Measurements from ENCODE around the gene SCD.

The SCD gene

DNA sequence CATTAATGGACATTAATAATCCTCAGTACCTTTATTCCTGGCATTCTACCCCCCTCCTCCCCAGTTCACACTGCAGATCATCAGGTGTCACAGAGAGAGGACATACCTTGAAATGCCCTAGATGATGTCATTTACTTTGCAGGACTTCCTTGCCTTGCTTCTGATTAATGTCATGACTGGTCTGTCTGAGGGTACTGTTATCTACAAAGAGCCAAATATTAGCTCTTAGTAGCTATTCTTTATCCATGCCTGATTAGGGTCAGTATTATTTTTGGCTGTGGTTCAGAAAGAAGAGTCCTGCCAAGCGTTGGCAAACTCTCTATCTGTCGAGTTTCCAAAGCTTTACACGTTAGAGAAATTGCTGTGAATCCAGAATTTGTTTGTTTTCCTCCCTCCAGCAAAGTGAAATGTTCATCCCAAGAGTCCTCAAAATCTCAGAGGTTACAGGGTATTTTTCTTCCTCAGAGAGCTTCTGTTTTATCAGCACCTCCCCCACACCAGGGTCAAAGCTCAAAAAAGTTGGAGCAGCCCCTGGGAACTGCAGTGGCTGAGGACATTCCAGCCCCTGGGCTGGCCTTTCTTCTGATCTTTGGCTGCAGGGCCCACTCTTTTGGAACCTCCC is 12.6 kb downstream of the SCD start:
- peaks cover 2% of the 10 kb centered on the region for H3K36me3 ChIP-seq (ENCODE audit: control insufficient read depth, insufficient read depth, low read length)

DNA sequence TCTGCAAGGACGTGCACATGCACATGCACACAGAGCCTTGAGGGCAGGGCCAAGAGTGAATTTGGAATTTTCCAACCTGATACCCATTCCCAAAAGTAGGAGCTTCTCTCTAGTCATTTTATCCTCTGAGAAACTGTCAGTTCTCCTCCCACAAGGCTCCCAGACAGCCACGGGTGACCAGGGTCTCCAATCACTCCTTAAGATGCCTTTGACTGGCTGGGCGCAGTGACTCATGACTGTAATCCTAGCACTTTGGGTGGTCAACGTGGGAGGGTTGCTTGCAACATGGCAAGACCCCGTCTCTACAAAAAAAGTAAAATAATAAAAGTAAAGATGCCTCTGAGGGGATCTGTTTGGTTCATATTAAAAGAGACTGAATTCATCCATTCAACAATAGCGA is 13.2 kb downstream of the SCD start:
- no peak overlapping the region for H3K4me3 ChIP-seq (ENCODE audit: insufficient read depth, low read depth, low read length, poor library complexity, severe bottlenecking)
- no peak overlapping the region for H3K27ac ChIP-seq (ENCODE audit: insufficient read depth, low read length, poor library complexity, severe bottlenecking)
- peaks cover 2% of the 10 kb centered on the region for H3K36me3 ChIP-seq (ENCODE audit: control insufficient read depth, insufficient read depth, low read length)
- H3K27me3 ChIP-seq (replicated peaks; ENCODE audit: control insufficient read depth, insufficient read depth, low read length, poor library complexity, severe bottlenecking), result no peaks in the 10 kb centered on the region
- H3K9me3 ChIP-seq (ENCODE audit: control insufficient read depth, low read length), result no peaks in the 10 kb centered on the region
- H3K4me1 ChIP-seq (ENCODE audit: control insufficient read depth, insufficient read depth, low read length, poor library complexity, severe bottlenecking), result no peaks in the 10 kb centered on the region
- DNase-seq, result no peak

More for the DNA sequence above, 12.6 kb downstream of the SCD start:
- Histone ChIP-seq H3K9me3 (ENCODE audit: control insufficient read depth, low read length) (no peaks in the 10 kb centered on the region), H3K4me3 (ENCODE audit: insufficient read depth, low read depth, low read length, poor library complexity, severe bottlenecking) (no peak overlapping the region), H3K27me3 (replicated peaks; ENCODE audit: control insufficient read depth, insufficient read depth, low read length, poor library complexity, severe bottlenecking) (no peaks in the 10 kb centered on the region), H3K27ac (ENCODE audit: insufficient read depth, low read length, poor library complexity, severe bottlenecking) (no peak overlapping the region), H3K4me1 (ENCODE audit: control insufficient read depth, insufficient read depth, low read length, poor library complexity, severe bottlenecking) (no peaks in the 10 kb centered on the region)
- no peak for DNase-seq

DNA sequence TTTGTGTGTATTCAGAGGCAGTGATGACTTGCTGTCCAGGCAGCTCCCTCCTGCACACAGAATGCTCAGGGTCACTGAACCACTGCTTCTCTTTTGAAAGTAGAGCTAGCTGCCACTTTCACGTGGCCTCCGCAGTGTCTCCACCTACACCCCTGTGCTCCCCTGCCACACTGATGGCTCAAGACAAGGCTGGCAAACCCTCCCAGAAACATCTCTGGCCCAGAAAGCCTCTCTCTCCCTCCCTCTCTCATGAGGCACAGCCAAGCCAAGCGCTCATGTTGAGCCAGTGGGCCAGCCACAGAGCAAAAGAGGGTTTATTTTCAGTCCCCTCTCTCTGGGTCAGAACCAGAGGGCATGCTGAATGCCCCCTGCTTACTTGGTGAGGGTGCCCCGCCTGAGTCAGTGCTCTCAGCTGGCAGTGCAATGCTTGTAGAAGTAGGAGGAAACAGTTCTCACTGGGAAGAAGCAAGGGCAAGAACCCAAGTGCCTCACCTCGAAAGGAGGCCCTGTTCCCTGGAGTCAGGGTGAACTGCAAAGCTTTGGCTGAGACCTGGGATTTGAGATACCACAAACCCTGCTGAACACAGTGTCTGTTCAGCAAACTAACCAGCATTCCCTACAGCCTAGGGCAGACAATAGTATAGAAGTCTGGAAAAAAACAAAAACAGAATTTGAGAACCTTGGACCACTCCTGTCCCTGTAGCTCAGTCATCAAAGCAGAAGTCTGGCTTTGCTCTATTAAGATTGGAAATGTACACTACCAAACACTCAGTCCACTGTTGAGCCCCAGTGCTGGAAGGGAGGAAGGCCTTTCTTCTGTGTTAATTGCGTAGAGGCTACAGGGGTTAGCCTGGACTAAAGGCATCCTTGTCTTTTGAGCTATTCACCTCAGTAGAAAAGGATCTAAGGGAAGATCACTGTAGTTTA is 15.8 kb downstream of the SCD start:
- Histone ChIP-seq H3K27ac (ENCODE audit: insufficient read depth, low read length, poor library complexity, severe bottlenecking) (no peak overlapping the region), H3K4me1 (ENCODE audit: control insufficient read depth, insufficient read depth, low read length, poor library complexity, severe bottlenecking) (no peaks in the 10 kb centered on the region), H3K4me3 (ENCODE audit: insufficient read depth, low read depth, low read length, poor library complexity, severe bottlenecking) (no peak overlapping the region), H3K36me3 (ENCODE audit: control insufficient read depth, insufficient read depth, low read length) (no peaks in the 10 kb centered on the region), H3K27me3 (replicated peaks; ENCODE audit: control insufficient read depth, insufficient read depth, low read length, poor library complexity, severe bottlenecking) (no peaks in the 10 kb centered on the region), H3K9me3 (ENCODE audit: control insufficient read depth, low read length) (no peaks in the 10 kb centered on the region)
- DNase-seq, result no peak

DNA sequence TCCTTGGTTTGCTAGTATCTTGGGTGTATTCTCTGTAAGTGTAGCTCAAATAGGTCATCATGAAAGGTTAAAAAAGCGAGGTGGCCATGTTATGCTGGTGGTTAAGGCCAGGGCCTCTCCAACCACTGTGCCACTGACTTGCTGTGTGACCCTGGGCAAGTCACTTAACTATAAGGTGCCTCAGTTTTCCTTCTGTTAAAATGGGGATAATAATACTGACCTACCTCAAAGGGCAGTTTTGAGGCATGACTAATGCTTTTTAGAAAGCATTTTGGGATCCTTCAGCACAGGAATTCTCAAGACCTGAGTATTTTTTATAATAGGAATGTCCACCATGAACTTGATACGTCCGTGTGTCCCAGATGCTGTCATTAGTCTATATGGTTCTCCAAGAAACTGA is 17.1 kb downstream of the SCD start:
- no peaks in the 10 kb centered on the region for H3K9me3 ChIP-seq (ENCODE audit: control insufficient read depth, low read length)
- no peak for DNase-seq
- H3K4me1 ChIP-seq (ENCODE audit: control insufficient read depth, insufficient read depth, low read length, poor library complexity, severe bottlenecking), result no peaks in the 10 kb centered on the region
- no peaks in the 10 kb centered on the region for H3K27me3 ChIP-seq (replicated peaks; ENCODE audit: control insufficient read depth, insufficient read depth, low read length, poor library complexity, severe bottlenecking)
- H3K36me3 ChIP-seq (ENCODE audit: control insufficient read depth, insufficient read depth, low read length), result no peaks in the 10 kb centered on the region
- H3K27ac ChIP-seq (ENCODE audit: insufficient read depth, low read length, poor library complexity, severe bottlenecking), result no peak overlapping the region
- H3K4me3 ChIP-seq (ENCODE audit: insufficient read depth, low read depth, low read length, poor library complexity, severe bottlenecking), result no peak overlapping the region

DNA sequence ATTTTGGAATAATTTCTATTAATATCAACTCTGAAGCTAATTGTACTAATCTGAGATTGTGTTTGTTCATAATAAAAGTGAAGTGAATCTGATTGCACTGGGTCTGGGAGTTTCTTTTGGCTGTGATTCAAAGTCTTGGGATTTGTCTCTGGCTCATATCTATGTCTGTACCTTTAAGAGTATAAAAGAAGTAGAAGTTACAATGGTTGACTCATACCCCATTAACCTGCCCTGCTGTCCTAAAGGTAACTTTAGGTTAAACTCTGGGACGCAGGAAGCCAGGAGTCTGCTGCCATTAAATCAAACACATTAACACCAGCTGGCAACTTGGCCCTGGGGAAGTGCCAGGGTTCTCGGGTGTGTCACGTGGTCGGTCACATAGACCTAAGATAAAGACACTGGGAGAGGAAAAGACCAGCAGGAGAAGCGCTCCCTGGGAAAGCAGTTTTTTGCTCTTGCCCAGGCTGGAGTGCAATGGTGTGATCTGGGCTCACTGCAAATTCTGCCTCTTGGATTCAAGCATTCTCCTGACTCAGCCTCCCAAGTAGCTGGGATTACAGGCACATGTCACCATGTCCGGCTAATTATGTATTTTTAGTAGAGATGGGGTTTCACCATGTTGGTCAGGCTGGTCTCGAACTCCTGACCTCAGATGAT is 17.8 kb downstream of the SCD start:
- DNase-seq, result no peak
- Histone ChIP-seq H3K4me1 (ENCODE audit: control insufficient read depth, insufficient read depth, low read length, poor library complexity, severe bottlenecking) (no peaks in the 10 kb centered on the region), H3K4me3 (ENCODE audit: insufficient read depth, low read depth, low read length, poor library complexity, severe bottlenecking) (no peak overlapping the region), H3K36me3 (ENCODE audit: control insufficient read depth, insufficient read depth, low read length) (no peaks in the 10 kb centered on the region), H3K27me3 (replicated peaks; ENCODE audit: control insufficient read depth, insufficient read depth, low read length, poor library complexity, severe bottlenecking) (no peaks in the 10 kb centered on the region), H3K9me3 (ENCODE audit: control insufficient read depth, low read length) (no peaks in the 10 kb centered on the region), H3K27ac (ENCODE audit: insufficient read depth, low read length, poor library complexity, severe bottlenecking) (no peak overlapping the region)

DNA sequence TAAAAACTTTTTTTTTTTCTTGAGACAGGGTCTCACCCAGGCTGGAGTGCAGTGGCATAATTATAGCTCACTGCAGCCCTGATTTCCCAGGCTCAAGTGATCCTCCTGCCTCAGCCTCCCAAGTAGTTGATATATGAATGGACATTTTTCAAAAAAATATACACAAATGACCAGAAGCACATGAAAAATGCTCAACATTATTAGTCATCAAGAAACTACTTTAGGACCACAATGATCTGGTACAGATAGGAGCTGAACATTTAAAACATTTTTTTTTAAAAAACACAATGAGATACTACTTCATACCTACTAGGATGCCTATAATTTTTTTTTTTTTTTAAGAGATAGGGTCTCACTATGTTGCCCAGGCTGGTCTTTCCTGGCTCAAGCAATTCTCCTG is 21.7 kb downstream of the SCD start:
- Histone ChIP-seq H3K4me1 (ENCODE audit: control insufficient read depth, insufficient read depth, low read length, poor library complexity, severe bottlenecking) (peaks cover 27% of the 10 kb centered on the region), H3K9me3 (ENCODE audit: control insufficient read depth, low read length) (no peaks in the 10 kb centered on the region), H3K4me3 (ENCODE audit: insufficient read depth, low read depth, low read length, poor library complexity, severe bottlenecking) (no peak overlapping the region), H3K36me3 (ENCODE audit: control insufficient read depth, insufficient read depth, low read length) (no peaks in the 10 kb centered on the region), H3K27ac (ENCODE audit: insufficient read depth, low read length, poor library complexity, severe bottlenecking) (no peak overlapping the region), H3K27me3 (replicated peaks; ENCODE audit: control insufficient read depth, insufficient read depth, low read length, poor library complexity, severe bottlenecking) (no peaks in the 10 kb centered on the region)
- no peak for DNase-seq

DNA sequence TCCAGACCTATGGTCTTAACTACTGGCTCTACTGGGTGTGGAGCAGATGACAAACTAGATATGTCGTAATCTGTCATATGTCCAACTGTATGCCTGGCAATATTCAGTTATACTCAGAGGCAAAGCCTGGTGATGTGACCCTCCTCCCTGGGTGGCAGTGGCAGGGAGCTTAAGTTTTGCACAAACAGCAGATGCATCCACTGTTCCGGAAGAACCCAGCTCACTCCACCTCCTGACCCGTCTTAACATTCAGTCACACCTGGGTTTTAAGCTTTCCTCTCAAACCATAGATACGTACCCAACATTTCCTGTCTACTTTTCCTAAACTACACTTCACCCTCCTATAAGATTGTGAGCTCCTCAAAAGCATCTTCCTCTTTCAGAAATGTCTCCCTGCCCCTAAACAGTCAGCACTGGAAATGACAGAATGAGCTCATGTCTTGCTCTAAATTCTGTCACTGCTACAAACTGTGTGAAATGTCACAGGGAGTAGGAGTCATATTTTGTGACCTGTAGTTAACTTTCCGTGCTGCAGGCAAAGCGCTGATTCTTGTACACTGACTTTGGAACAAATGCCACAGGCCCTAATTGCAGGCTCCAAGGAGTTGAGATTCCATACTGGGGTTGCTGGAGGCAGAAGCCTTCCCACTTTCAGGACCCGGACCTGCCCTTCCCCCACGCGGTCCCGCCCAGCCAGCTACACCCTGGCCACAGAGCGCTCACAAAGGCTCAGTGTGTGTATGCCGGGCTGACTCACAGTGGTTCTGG is 23.9 kb downstream of the SCD start:
- peaks cover 34% of the 10 kb centered on the region for H3K4me1 ChIP-seq (ENCODE audit: control insufficient read depth, insufficient read depth, low read length, poor library complexity, severe bottlenecking)
- H3K27me3 ChIP-seq (replicated peaks; ENCODE audit: control insufficient read depth, insufficient read depth, low read length, poor library complexity, severe bottlenecking), result no peaks in the 10 kb centered on the region
- H3K4me3 ChIP-seq (ENCODE audit: insufficient read depth, low read depth, low read length, poor library complexity, severe bottlenecking), result peak overlapping the region; percentile 5
- peak overlapping the region; percentile 53 for H3K27ac ChIP-seq (ENCODE audit: insufficient read depth, low read length, poor library complexity, severe bottlenecking)
- no peaks in the 10 kb centered on the region for H3K36me3 ChIP-seq (ENCODE audit: control insufficient read depth, insufficient read depth, low read length)
- no peaks in the 10 kb centered on the region for H3K9me3 ChIP-seq (ENCODE audit: control insufficient read depth, low read length)
- DNase-seq, result peak; percentile 12 to 26 (median 15)

DNA sequence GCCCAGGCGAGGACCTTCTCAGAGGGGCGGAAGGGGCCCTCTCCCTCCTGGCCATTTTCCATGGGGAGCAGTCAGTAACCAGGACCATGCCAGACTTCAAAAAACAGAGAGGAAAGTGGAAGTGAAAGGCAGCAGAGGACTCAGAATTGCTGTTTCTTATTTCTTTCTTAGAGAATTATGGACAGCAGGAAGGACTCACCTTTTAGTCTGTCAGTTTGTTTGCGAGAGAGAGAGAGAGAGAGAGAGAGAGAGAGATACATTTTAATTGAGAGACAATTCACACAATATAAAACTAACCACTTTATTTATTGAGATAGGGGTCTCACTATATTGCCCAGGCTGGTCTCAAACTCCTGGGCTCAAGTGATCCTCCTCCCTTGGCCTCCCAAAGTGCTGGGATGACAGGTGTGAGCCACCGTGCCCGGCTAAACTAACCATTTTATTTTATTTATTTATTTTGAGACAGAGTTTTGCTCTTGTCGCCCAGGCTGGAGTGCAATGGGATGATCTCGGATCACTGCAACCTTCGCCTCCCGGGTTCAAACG is 24.5 kb downstream of the SCD start:
- Histone ChIP-seq H3K27ac (ENCODE audit: insufficient read depth, low read length, poor library complexity, severe bottlenecking) (peak overlapping the region; percentile 53), H3K4me1 (ENCODE audit: control insufficient read depth, insufficient read depth, low read length, poor library complexity, severe bottlenecking) (peaks cover 34% of the 10 kb centered on the region), H3K9me3 (ENCODE audit: control insufficient read depth, low read length) (no peaks in the 10 kb centered on the region), H3K36me3 (ENCODE audit: control insufficient read depth, insufficient read depth, low read length) (no peaks in the 10 kb centered on the region), H3K4me3 (ENCODE audit: insufficient read depth, low read depth, low read length, poor library complexity, severe bottlenecking) (peak overlapping the region; percentile 5), H3K27me3 (replicated peaks; ENCODE audit: control insufficient read depth, insufficient read depth, low read length, poor library complexity, severe bottlenecking) (no peaks in the 10 kb centered on the region)
- DNase-seq, result no peak

DNA sequence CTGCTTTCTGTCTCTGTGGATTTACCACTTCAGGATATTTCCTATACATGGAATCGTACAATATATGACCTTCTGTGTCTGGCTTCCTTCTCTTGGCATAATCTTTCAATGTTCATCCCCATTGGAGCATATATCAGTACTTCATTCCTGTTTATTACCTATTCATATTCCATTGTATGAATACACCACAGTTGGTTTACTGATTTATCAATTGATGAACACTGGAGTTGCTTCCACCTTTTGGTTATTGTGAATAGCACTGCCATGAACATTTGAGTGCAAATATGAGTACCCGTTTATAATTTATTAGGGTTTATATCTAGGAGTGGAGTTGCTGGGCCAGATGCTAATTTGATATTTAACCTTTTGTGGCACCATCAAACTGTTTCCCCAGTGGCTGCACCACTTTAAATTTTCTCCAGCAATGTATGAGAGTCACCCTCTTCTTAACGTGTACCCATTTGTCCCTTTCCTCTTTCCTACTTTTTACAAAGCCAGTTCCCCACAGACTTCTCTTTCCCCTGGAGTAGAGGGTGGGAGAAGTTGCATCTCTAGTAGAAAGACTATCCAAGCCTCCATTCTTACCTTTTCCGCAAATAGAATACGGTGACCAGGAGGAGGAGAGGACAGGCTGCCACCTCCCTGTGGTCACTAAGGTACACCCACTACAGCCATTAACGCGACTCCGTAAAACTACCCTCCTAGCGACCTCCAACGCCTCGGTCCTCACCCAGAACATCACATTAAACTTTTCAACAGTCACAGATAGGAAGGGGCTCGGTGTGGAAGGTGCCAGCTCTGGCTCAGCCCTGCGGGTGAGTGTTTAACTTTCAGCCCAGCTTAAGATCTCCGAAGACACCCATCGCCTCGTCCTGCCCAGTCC is 25.6 kb downstream of the SCD start:
- no peak for DNase-seq
- Histone ChIP-seq H3K36me3 (ENCODE audit: control insufficient read depth, insufficient read depth, low read length) (no peaks in the 10 kb centered on the region), H3K9me3 (ENCODE audit: control insufficient read depth, low read length) (no peaks in the 10 kb centered on the region), H3K4me1 (ENCODE audit: control insufficient read depth, insufficient read depth, low read length, poor library complexity, severe bottlenecking) (peaks cover 34% of the 10 kb centered on the region), H3K27me3 (replicated peaks; ENCODE audit: control insufficient read depth, insufficient read depth, low read length, poor library complexity, severe bottlenecking) (no peaks in the 10 kb centered on the region), H3K27ac (ENCODE audit: insufficient read depth, low read length, poor library complexity, severe bottlenecking) (peak overlapping the region; percentile 64), H3K4me3 (ENCODE audit: insufficient read depth, low read depth, low read length, poor library complexity, severe bottlenecking) (peak overlapping the region; percentile 68)

Measured in effector memory CD4-positive, alpha-beta T cell (primary cell).